Heart left ventricle (tissue), 13 donors: ENCODE results near the gene EDRF1.

Experiments used
- CTCF ChIP-seq, 12 donors: fragments of 200-600 bp; sonication (generic) in 4 of 12; IDR thresholded peaks; one replicate each; pipeline versions ENCODE4 v1.5.0 to v1.8.0; 2018 to 2022; ENCODE audit warnings: antibody characterized with exemption in 12 of 12, mild to moderate bottlenecking in 5 of 12
- POLR2A ChIP-seq, 2 donors: fragments of 450-650 bp; IDR thresholded peaks; one replicate each; pipeline ENCODE4 v1.6.1; 2017; ENCODE audit warnings: antibody characterized with exemption in 2 of 2, mild to moderate bottlenecking in 2 of 2, moderate library complexity in 2 of 2
- donor health status: ischemic (EF 13 %, LVEDD 7.1; RV severe dilation, severe dysfunction).
- donor health status: DM: no; HTN: yes; CAD: no.
- donor health status: DM: no; HTN: no; CAD: no.
- donor health status: ischemic (EF 25% LVEDD 6.9; RV normal size, moderate dysfunction).
- donor health status: ischemic (EF 25% LVEDD 5.7; RV mildly dilated, moderate dysfunction).
- donor health status: ischemic (EF 35%, LVEDD 5.7; RV mildly dilated, moderate dysfunction).
- donor health status: nonischemic (EF 11% LVEDD 7.7; RV severe dilation, severe dysfunction).
- donor health status: DM: yes; HTN: yes; CAD: no.
- donor health status: PGD.
- donor health status: ischemic (EF 29% LVEDD 5.4; RV normal size, mild dysfunction).
- donor health status: nonischemic (EF 23%, LVEDD 6.1; RV moderate dilation, normal function).

- no peak for TF ChIP-seq CTCF (IDR thresholded peaks at IDR 0.05)
- TF ChIP-seq POLR2A (IDR thresholded peaks at IDR 0.05) = no peak
These were observed 27.3 kb upstream of the EDRF1 start for GRCh38 chr10:125692196-125692595.
